ENCODE measurements around the gene SMAD2. TPM values are rescaled to one million over a fixed set of nuclear protein-coding genes. Genes with fewer than 3 reads are reported as not detected.

Gene SMAD2
- total and polyA plus RNA-seq, 11 donors: 13.8 to 113 (median 88.1) TPM

DNA sequence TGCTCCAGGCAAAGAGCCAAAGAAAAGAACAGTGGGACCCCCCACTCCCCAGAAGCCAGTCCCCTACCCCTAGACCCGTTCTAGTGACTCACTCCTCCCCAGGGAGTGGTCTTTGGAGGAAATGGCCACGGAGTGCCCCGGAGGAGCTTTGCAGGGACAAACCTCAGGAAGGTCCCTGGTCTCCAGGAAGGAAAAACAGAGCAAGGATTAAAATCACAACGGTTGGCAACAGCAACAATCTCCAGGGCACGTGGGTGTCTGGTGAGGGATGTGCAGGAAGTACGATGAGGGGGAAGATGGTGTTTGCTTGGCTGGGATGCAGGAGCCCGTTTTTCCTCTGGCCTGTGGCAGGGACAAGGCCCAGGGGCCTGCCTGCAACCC, 135.0 kb downstream of the SMAD2 start:
- peak overlapping the region in 1 of 12 donors; percentile 0 for H3K4me3 ChIP-seq
- H3K9me3 ChIP-seq: no peaks in the 10 kb centered on the region
- intact Hi-C loops (cut with DNase I): no loop called here
- no peaks in the 10 kb centered on the region for H3K36me3 ChIP-seq
- TF ChIP-seq POLR2A (IDR thresholded peaks at IDR 0.05): no peak
- TF ChIP-seq, protein P1, sequence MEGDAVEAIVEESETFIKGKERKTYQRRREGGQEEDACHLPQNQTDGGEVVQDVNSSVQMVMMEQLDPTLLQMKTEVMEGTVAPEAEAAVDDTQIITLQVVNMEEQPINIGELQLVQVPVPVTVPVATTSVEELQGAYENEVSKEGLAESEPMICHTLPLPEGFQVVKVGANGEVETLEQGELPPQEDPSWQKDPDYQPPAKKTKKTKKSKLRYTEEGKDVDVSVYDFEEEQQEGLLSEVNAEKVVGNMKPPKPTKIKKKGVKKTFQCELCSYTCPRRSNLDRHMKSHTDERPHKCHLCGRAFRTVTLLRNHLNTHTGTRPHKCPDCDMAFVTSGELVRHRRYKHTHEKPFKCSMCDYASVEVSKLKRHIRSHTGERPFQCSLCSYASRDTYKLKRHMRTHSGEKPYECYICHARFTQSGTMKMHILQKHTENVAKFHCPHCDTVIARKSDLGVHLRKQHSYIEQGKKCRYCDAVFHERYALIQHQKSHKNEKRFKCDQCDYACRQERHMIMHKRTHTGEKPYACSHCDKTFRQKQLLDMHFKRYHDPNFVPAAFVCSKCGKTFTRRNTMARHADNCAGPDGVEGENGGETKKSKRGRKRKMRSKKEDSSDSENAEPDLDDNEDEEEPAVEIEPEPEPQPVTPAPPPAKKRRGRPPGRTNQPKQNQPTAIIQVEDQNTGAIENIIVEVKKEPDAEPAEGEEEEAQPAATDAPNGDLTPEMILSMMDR (IDR thresholded peaks at IDR 0.05): no peak
- DNase-seq: peak in 1 of 5 donors; percentile 25
- no peak overlapping the region for H3K27ac ChIP-seq
- H3K27me3 ChIP-seq: no peaks in the 10 kb centered on the region
- ATAC-seq: peak in 3 of 4 donors; percentile 15 to 67 (median 50)
- H3K4me1 ChIP-seq: peaks cover 0 to 14% (median 9%) of the 10 kb centered on the region in 12 donors
- WGBS, 4 donors: 27 to 42% (median 33%) methylated on average over 7 of the region's 7 CpGs

DNA sequence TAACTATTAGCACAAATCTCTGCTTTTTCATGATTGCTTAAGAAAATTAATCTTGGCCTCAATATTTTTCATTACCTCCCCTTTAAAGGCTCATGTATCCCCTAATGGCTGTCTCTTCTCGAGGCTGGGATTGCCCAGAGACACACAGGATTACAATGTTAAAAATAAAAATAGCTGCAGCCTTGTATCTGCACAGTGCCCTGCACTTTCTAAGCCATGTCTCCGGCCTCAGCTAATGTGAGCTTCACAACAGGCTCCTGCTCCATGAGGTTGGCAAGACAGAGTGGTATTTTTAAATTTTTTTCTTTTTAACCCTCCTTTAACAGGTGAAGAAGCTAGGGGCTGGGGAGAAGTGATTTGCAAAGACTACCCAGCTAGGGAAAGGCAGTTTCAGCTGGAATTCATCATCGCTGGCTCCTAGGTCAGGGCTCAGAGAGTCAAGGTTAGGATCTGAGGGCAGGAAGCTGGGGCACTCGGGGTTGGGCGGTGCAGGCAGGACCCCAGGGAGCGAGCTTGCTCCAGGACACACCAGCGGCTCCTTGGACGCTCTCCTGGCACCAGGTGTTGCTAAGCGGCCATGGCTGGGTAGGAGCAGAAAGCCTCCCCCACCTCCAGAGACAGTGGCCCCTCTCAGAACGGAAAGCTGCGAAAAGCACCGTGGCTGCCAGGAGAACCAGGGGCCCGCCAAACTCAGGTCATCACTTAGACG, 135.6 kb downstream of the SMAD2 start:
- 24 to 41% (median 35%) methylated on average over 12 to 14 of the region's 14 CpGs for WGBS, 4 donors
- DNase-seq: no peak
- Histone ChIP-seq H3K4me3 (peak overlapping the region in 1 of 12 donors; percentile 0), H3K4me1 (peaks cover 0 to 14% (median 9%) of the 10 kb centered on the region in 12 donors), H3K9me3 (no peaks in the 10 kb centered on the region), H3K27ac (no peak overlapping the region), H3K36me3 (no peaks in the 10 kb centered on the region), H3K27me3 (no peaks in the 10 kb centered on the region)
- TF ChIP-seq POLR2A (IDR thresholded peaks at IDR 0.05): no peak
- TF ChIP-seq, protein P1 (IDR thresholded peaks at IDR 0.05): no peak
- intact Hi-C loops (cut with DNase I): no loop called here
- peak in 3 of 4 donors; percentile 29 to 46 (median 30) for ATAC-seq

DNA sequence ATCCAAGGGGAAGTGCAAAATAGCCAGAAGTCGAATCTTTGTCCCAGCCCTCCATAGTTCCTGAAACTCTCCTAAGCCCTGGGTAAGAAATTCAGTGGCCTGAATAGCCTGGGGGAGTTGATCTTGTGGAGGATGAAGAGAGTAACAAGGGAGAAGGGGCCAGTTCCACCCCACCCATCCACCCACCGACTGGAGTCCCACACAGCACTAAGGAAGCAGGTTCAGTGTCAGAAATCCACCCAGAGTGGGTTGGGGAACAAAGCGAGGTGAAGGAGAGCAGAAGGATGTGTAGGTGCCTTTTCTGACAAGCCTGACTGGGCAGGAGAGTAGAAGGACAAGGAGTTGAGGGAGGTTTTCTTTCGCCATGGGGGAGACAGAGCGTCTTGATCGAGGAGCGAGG, 136.8 kb downstream of the SMAD2 start:
- no peak for ATAC-seq
- no peak for TF ChIP-seq POLR2A (IDR thresholded peaks at IDR 0.05)
- TF ChIP-seq, protein P1 (IDR thresholded peaks at IDR 0.05): no peak
- WGBS, 4 donors: 89 to 93% (median 91%) methylated on average over 7 of the region's 7 CpGs
- Histone ChIP-seq H3K4me3 (no peak overlapping the region), H3K27ac (no peak overlapping the region), H3K9me3 (no peaks in the 10 kb centered on the region), H3K27me3 (no peaks in the 10 kb centered on the region), H3K4me1 (peaks cover 0 to 14% (median 9%) of the 10 kb centered on the region in 12 donors), H3K36me3 (no peaks in the 10 kb centered on the region)
- intact Hi-C loops (cut with DNase I): no loop called here
- DNase-seq: no peak

DNA sequence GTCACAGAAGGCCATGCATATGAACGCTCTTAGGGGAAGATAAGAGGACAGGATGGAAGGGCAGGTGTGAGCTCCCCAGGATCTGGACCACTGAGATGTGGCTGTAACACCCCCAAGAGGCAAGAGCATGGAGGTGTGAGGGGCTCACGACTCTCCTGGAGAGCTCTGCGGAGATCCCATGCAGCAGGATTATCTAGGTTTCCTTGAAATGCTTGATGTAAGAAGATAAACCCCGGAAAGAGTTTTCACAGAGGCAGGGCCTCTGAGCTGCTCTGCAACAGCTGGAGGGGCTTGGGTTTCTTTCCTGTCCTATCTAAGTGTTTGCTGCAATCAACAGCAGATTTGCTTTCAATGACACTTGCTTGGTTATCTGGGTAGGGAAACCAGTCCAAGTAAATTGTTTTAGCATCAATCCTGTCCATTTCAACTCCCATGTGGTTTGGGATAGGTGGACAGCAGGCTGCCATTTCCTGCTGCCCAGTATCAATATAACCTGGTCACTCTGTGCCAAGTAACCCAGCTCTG, 138.9 kb downstream of the SMAD2 start:
- WGBS, 4 donors: 29 to 51% (median 38%) methylated on average over 4 of the region's 4 CpGs
- no peak for ATAC-seq
- no peak for TF ChIP-seq POLR2A (IDR thresholded peaks at IDR 0.05)
- TF ChIP-seq, protein P1 (IDR thresholded peaks at IDR 0.05): no peak

More for the DNA sequence above, 138.9 kb downstream of the SMAD2 start:
- intact Hi-C loops (cut with DNase I): no loop called here
- no peak overlapping the region for H3K27ac ChIP-seq
- no peak overlapping the region for H3K4me3 ChIP-seq
- H3K4me1 ChIP-seq: peaks cover 0 to 14% (median 9%) of the 10 kb centered on the region in 12 donors
- H3K36me3 ChIP-seq: no peaks in the 10 kb centered on the region
- no peaks in the 10 kb centered on the region for H3K27me3 ChIP-seq
- H3K9me3 ChIP-seq: peaks cover 0 to 11% (median 0%) of the 10 kb centered on the region in 12 donors
- no peak for DNase-seq

Measured in heart left ventricle (tissue), 16 donors.